Activated CD4-positive, alpha-beta T cell treated with anti-CD3 and anti-CD28 coated beads, Interleukin-2, amount 10 ng/mL, durations not matched to agents 7 days and 5 days (primary cell): ENCODE data around the gene DCC. TPM values are rescaled to one million over a fixed set of nuclear protein-coding genes. Genes with fewer than 3 reads are reported as not detected.

ENCODE experiments used
- CTCF ChIA-PET: fragments of 350-600 bp; sonication (Branson Sonifier 250); formaldehyde crosslinking; loops from one replicate; lab custom pipeline; 2021; ENCODE audit warnings: antibody characterized with exemption; lab: Charles Lee
- POLR2A ChIA-PET: fragments of 350-600 bp; sonication (Branson Sonifier 250); formaldehyde crosslinking; loops from one replicate; lab custom pipeline; 2021; ENCODE audit warnings: antibody characterized with exemption; lab: Charles Lee
- DNase-seq: peaks from one replicate; pipeline ENCODE4 v3.0.0-alpha.2; 2020
- H3K27ac Mint-ChIP-seq: one replicate; pipeline ENCODE4 v1.8.0; 2021; ENCODE audit warnings: mild to moderate bottlenecking, moderate library complexity, mixed read lengths
- H3K27me3 Mint-ChIP-seq: one replicate; pipeline ENCODE4 v1.8.0; 2021; ENCODE audit warnings: mixed read lengths
- H3K36me3 Mint-ChIP-seq: one replicate; pipeline ENCODE4 v1.8.0; 2021; ENCODE audit warnings: low read depth, mixed read lengths
- H3K4me1 Mint-ChIP-seq: one replicate; pipeline ENCODE4 v1.8.0; 2021; ENCODE audit warnings: mixed read lengths
- H3K4me3 Mint-ChIP-seq: one replicate; pipeline ENCODE4 v1.8.0; 2021; ENCODE audit warnings: mild to moderate bottlenecking, moderate library complexity, mixed read lengths
- H3K9me3 Mint-ChIP-seq: one replicate; pipeline ENCODE4 v1.8.0; 2021; ENCODE audit warnings: mixed read lengths
- total RNA-seq, 2 experiments: library from RNA; stranded (reverse); gene quantifications; one replicate each; pipeline ENCODE4 v1.2.3, GENCODE V29; 2021

Gene DCC
- total RNA-seq, 2 experiments from 2014 or later: not detected

DNA sequence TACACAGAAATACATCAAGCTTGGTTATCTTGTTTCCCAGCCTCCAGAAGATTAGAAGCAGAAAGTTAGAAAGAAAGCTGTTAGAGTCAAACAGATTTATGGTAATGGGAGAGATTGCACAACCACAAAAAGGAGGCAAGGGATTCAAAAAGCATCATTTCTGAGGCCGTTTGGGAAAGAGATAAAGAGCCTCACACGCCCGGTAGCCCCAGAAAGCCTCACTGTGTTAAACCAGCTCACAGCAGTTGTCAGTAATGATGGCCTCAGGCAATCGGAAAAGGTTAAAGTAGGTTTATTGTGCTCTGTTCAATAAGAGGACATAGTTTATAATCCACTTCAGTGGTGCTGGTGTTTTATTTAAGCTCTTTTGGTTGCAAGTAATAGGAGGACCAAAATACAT, 111.3 kb downstream of the DCC start:
- Mint-ChIP-seq H3K9me3 (peaks cover 3% of the 10 kb centered on the region), H3K4me3 (no peak overlapping the region), H3K27ac (no peak overlapping the region), H3K4me1 (no peaks in the 10 kb centered on the region), H3K36me3 (no peaks in the 10 kb centered on the region), H3K27me3 (no peaks in the 10 kb centered on the region)
- CTCF ChIA-PET: interaction anchor here (1.2 kb wide), 1 partner anchor 8 kb away, joined by 3 read pairs; no protein-coding TSS in a partner anchor
- DNase-seq: no peak
- POLR2A ChIA-PET: no interaction called here

DNA sequence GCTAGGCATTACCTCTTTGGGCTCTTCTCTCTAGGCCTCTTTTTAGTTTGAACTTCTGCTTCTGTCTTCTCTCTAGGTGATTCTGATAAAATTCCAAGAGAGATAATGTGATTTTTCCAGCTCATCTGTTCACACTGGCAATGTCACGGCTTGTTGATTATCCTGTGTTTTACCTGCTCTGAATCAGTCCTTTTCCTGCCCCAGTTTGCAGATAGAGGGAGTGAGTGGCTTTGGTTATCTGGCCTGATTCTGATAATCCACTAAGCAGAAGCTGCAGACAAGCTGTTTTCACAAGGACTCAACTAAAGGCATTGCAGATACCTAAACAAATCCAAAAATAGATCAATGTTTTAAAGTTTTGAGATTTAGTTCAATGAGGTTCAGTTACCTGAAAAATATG, 111.9 kb downstream of the DCC start:
- Mint-ChIP-seq H3K27me3 (no peaks in the 10 kb centered on the region), H3K36me3 (no peaks in the 10 kb centered on the region), H3K27ac (no peak overlapping the region), H3K9me3 (no peaks in the 10 kb centered on the region), H3K4me3 (no peak overlapping the region), H3K4me1 (no peaks in the 10 kb centered on the region)
- no peak for DNase-seq
- ChIA-PET POLR2A (no interaction called here), CTCF (interaction anchor here (1.2 kb wide), 1 partner anchor 9 kb away, joined by 3 read pairs; no protein-coding TSS in a partner anchor)

DNA sequence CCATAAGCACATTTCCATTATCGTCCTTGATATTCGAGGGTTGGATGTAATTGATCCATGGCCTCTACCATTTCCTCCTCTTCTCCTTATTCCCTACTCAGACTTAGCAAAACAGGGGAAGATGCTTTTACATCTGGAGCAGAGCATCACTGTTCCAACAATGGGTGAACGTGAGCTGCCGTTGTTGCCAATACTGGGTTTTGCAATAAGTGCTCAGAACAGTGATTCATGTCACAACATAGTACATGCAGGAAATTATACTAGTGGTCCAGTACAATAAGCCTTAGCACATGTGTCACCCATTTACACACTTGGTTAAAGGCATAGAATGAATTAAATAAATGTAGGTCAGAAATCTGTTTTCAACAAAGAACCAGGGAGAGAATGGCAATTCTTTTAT, 112.4 kb downstream of the DCC start:
- no peaks in the 10 kb centered on the region for H3K27me3 Mint-ChIP-seq
- H3K9me3 Mint-ChIP-seq: no peaks in the 10 kb centered on the region

DNA sequence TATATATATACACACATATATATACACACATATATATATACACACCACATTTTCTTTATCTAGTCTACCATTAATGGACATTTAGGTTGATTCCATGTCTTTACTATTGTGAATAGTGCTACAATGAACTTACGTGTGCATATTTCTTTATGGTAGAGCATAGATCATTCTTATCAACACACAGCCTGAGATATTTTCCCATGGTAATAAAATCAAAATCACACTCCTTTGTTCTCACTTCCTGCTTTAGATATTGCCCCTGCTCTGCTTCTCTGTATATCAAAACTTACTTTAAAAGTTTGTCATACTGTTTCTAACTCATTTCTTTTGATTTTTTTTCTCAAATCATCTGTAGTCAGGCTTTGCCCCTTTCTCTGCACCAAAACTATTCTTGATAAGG, 119.9 kb downstream of the DCC start:
- H3K9me3 Mint-ChIP-seq: peaks cover 2% of the 10 kb centered on the region

More for the DNA sequence above, 112.4 kb downstream of the DCC start:
- POLR2A ChIA-PET: no interaction called here
- Mint-ChIP-seq H3K36me3 (no peaks in the 10 kb centered on the region), H3K4me1 (no peaks in the 10 kb centered on the region), H3K4me3 (no peak overlapping the region), H3K27ac (no peak overlapping the region)
- CTCF ChIA-PET: interaction anchor here (1.2 kb wide), 1 partner anchor 9 kb away, joined by 3 read pairs; no protein-coding TSS in a partner anchor
- no peak for DNase-seq

DNA sequence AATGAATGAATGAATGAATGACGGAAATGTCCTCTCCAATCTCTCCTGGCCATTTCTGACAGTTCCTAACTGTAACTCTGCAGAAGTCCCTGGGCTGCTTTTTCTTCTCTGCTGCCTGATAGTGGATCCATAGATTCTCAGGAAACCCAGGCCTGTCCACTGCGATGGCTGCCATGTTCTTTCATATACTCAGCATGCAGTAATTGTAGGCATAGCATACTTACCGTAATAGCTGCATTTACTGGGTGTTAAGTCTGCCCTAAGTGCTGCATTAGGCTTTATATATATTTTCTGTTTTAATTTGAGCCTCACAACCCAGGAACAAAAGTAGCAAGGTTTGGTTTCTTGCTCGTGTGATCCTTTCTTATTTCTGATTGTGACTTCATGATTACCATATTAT, 122.9 kb downstream of the DCC start:
- CTCF ChIA-PET: no interaction called here
- no peaks in the 10 kb centered on the region for H3K27me3 Mint-ChIP-seq

More for the DNA sequence above, 119.9 kb downstream of the DCC start:
- CTCF ChIA-PET: no interaction called here
- Mint-ChIP-seq H3K27ac (no peak overlapping the region), H3K27me3 (no peaks in the 10 kb centered on the region), H3K36me3 (no peaks in the 10 kb centered on the region), H3K4me3 (no peak overlapping the region), H3K4me1 (no peaks in the 10 kb centered on the region)
- POLR2A ChIA-PET: no interaction called here
- DNase-seq: no peak

DNA sequence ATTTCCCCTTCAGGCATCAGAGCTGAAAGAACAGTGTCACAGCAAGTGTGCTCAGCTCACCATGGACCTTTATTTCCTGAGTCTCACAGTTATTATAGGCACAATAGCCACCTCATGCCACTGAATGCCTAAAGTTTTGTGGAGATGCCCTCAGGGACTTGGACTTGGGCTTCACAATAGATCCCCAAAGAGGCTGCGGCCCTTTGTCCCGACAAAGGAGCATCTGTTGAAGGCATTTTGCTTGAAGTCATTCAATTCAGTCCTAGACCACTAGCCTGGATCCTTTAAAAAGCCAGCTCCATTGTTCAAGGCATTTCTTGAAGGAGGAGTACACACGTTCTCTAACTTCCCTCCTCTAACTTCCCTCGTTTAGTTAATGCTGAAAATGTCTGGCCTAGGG, 125.4 kb downstream of the DCC start:
- H3K9me3 Mint-ChIP-seq: no peaks in the 10 kb centered on the region
- CTCF ChIA-PET: no interaction called here
- POLR2A ChIA-PET: no interaction called here

More for the DNA sequence above, 122.9 kb downstream of the DCC start:
- peaks cover 2% of the 10 kb centered on the region for H3K9me3 Mint-ChIP-seq
- DNase-seq: no peak
- no peak overlapping the region for H3K27ac Mint-ChIP-seq
- H3K4me1 Mint-ChIP-seq: no peaks in the 10 kb centered on the region
- POLR2A ChIA-PET: no interaction called here
- H3K36me3 Mint-ChIP-seq: no peaks in the 10 kb centered on the region
- H3K4me3 Mint-ChIP-seq: no peak overlapping the region

DNA sequence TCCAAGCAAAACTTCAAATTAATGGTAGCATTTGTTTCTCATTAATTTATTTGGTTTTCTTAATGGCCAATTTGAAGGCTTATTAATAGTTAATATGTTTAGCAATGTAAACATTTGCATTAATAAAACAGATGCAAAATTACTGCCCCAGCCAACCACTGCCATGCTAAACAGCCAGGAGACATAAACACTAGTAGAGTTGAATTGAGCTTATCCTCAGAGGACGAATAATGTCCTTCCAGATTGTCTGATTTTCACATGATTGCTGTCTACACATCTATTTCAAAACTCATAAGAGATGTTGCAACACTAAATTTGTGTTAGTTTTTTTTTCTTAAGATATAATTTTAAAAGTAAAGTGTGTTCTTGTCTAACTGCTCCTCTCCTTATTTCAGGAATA, 128.5 kb downstream of the DCC start:
- H3K9me3 Mint-ChIP-seq: no peaks in the 10 kb centered on the region
- no peak overlapping the region for H3K27ac Mint-ChIP-seq
- H3K4me3 Mint-ChIP-seq: no peak overlapping the region
- DNase-seq: no peak
- CTCF ChIA-PET: interaction anchor here (0.6 kb wide), 1 partner anchor 248 kb away, joined by 3 read pairs; no protein-coding TSS in a partner anchor
- H3K36me3 Mint-ChIP-seq: no peaks in the 10 kb centered on the region
- POLR2A ChIA-PET: no interaction called here
- H3K4me1 Mint-ChIP-seq: no peaks in the 10 kb centered on the region
- H3K27me3 Mint-ChIP-seq: no peaks in the 10 kb centered on the region

More for the DNA sequence above, 125.4 kb downstream of the DCC start:
- H3K4me3 Mint-ChIP-seq: no peak overlapping the region
- DNase-seq: no peak
- no peaks in the 10 kb centered on the region for H3K27me3 Mint-ChIP-seq
- no peaks in the 10 kb centered on the region for H3K4me1 Mint-ChIP-seq
- no peak overlapping the region for H3K27ac Mint-ChIP-seq
- H3K36me3 Mint-ChIP-seq: no peaks in the 10 kb centered on the region

DNA sequence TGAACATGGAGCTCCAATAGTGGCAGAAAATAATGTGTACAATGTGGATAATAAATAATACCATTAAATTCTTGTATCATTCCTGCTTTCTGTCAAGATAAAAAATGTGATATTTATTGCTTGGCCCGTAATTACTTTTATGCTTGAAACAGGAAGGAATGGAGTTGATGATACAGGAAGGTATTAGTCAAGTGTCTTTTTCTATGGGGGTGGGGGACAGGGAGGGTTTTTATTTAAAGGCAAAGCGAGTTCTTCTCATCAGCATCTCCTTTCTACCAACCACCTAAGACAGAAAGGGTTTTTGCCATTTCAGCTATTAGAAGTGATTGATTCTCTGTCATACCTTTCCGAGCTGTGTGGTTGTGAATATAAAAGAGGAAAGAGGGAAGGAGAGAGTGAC, 135.3 kb downstream of the DCC start:
- DNase-seq: no peak

DNA sequence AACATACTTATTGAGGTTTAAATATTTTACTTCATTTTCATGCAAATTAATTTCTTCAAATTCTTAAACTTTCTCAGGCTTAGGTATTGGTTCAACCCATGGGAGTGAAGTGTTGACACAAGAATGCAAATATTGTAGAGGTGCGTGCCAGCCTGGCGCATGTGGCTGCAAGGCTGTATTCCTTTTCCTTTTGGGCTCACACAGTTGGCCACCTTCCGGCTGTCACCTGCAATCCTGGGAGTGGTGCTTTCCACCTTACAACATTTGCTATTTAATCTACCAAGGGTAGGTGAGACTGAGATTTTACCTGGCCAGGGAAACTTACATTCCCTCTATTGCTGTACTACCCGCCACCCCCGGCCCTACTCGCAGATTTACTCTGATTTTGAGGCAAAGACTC, 141.1 kb downstream of the DCC start:
- Mint-ChIP-seq H3K9me3 (no peaks in the 10 kb centered on the region), H3K4me3 (no peak overlapping the region), H3K27me3 (no peaks in the 10 kb centered on the region), H3K36me3 (no peaks in the 10 kb centered on the region), H3K4me1 (no peaks in the 10 kb centered on the region), H3K27ac (no peak overlapping the region)
- no peak for DNase-seq
- ChIA-PET CTCF (no interaction called here), POLR2A (no interaction called here)

More for the DNA sequence above, 135.3 kb downstream of the DCC start:
- Mint-ChIP-seq H3K36me3 (no peaks in the 10 kb centered on the region), H3K27me3 (no peaks in the 10 kb centered on the region), H3K27ac (no peak overlapping the region), H3K9me3 (no peaks in the 10 kb centered on the region), H3K4me3 (no peak overlapping the region), H3K4me1 (no peaks in the 10 kb centered on the region)
- POLR2A ChIA-PET: no interaction called here
- CTCF ChIA-PET: no interaction called here

DNA sequence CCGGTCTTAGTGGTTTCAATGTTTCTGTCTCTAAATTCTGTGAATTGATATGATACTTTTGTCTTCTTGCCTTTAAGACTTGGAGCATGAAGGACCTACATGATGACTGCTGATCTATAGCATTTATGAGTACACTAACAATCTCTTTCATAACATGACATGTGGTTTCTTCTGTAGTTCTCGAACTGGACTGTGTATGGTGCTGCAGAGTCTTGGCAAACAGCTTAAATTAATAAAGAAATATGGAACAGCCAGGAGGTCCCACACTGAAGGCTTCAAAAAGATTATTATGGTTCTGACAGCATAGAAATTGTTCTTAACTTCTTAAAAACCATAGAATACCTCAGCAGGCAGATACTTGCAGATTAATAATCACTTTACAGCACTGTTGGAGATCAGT, 145.0 kb downstream of the DCC start:
- no peaks in the 10 kb centered on the region for H3K9me3 Mint-ChIP-seq
- H3K27ac Mint-ChIP-seq: no peak overlapping the region
- CTCF ChIA-PET: no interaction called here
- H3K27me3 Mint-ChIP-seq: no peaks in the 10 kb centered on the region
- H3K36me3 Mint-ChIP-seq: no peaks in the 10 kb centered on the region
- H3K4me3 Mint-ChIP-seq: no peak overlapping the region
- POLR2A ChIA-PET: no interaction called here
- H3K4me1 Mint-ChIP-seq: no peaks in the 10 kb centered on the region
- no peak for DNase-seq

DNA sequence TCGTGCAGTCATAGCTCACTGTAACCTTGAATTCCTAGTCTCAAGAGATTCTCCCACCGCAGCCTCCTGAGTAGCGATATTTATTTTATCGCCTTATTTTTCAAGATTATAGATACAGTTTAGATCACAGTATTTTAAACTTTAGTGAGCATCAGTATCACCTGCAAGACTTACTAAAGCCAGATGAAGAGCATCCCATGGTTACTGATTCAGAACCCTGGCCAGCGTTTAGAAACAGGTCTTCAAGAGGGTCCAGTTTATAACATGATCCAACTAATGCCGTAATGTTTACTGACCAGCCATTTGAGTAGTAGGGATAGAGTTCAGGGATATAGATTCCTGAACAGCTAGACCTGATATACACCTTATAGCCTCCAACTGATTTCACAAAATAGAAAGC, 146.1 kb downstream of the DCC start:
- DNase-seq: no peak
- CTCF ChIA-PET: no interaction called here
- no peak overlapping the region for H3K27ac Mint-ChIP-seq
- no peak overlapping the region for H3K4me3 Mint-ChIP-seq
- no peaks in the 10 kb centered on the region for H3K9me3 Mint-ChIP-seq
- POLR2A ChIA-PET: no interaction called here
- H3K36me3 Mint-ChIP-seq: no peaks in the 10 kb centered on the region
- H3K4me1 Mint-ChIP-seq: no peaks in the 10 kb centered on the region
- H3K27me3 Mint-ChIP-seq: no peaks in the 10 kb centered on the region

DNA sequence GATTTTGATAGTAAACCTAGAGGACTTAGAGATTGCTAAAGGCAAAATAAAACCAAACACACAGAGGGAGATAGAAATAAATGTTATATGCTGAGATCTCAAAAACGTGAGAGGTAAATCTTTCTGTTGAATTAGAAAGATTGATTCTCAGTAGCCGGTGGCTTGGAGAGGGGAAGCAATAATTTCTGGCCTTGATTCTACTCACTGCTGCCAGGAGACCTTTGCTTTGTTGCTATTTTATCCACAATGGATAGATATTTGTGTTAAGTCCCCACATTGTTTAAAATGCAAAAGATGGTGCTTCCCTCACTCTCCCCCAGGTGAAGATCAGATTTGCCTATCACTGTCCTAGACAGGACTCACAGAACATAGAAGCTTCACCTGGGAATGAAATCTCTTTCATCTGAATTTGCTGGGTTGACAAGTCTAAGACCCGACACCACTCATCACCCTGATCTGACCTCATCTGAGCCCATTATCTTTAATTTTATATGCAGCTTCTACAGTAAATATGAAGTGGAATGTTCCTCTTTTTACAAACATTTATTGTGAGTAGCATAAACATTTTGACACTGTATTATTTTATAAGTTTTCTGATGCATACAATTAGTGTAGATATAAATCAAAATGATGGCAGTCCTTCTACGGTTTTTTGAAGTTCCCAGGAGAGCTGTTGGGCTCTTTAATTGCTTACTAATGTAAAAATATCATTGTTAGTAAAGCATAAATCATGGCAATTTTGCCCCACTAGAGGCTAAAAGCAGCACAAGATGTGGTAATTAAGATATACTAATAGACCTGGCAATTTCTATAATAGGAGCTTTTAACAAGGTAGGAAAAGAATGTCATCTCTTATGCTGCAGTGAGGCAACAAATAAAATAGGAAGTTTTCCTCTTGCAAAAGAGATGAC, 149.7 kb downstream of the DCC start:
- Mint-ChIP-seq H3K36me3 (no peaks in the 10 kb centered on the region), H3K4me3 (no peak overlapping the region), H3K27me3 (no peaks in the 10 kb centered on the region), H3K4me1 (no peaks in the 10 kb centered on the region), H3K9me3 (peaks cover 9% of the 10 kb centered on the region), H3K27ac (no peak overlapping the region)
- ChIA-PET CTCF (no interaction called here), POLR2A (no interaction called here)
- no peak for DNase-seq

DNA sequence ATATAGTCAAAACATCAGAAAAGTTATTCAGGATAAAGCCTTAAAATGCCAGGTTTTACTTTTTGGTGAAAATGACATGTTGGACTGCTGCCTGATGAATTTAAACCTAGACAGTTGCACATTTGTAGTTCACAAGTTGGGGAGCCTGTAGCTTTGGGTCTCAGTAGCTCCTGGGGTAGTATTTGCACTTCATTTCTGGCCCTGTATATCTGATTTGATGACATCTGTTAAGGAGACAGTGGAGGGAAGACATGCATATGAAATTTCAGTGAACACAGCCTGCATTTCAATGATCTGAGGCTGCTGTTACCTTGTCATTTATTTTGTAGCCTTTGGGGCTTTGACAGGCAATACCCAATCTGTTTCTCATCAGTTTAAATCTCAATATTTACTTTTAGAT, 156.4 kb downstream of the DCC start:
- no peak for DNase-seq
- CTCF ChIA-PET: interaction anchor here (0.7 kb wide), 1 partner anchor 102 kb away, joined by 3 read pairs; no protein-coding TSS in a partner anchor
- Mint-ChIP-seq H3K9me3 (peaks cover 14% of the 10 kb centered on the region), H3K27ac (no peak overlapping the region), H3K4me3 (no peak overlapping the region), H3K4me1 (no peaks in the 10 kb centered on the region), H3K27me3 (no peaks in the 10 kb centered on the region), H3K36me3 (no peaks in the 10 kb centered on the region)
- POLR2A ChIA-PET: no interaction called here
